ENCODE data around the gene SPHKAP.
"Not testable (repeated sequence)": the region's sequence is repeated elsewhere in the genome, so short reads cannot be mapped to it uniquely, and the experiment has no call there.

SPHKAP gene

DNA sequence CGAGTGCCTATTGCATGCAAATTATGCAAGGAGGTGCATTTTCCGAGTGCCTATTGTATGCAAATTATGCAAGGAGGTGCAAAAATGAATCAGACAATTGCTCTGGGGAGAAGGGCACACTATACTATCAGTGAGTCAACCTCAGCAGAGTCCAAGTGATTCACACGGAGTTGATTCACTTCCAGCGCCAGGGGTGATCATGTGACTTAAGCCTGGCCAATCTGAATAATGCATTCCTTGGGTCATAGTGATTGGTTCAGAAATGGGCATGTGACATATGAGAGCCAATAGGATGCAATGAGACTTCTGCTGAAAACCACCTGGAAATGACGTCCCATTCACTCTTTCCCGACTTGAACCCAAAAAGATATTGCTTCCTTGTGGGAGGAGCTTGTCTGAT lies 157.9 kb downstream of the SPHKAP start:
- no peak for DNase-seq

DNA sequence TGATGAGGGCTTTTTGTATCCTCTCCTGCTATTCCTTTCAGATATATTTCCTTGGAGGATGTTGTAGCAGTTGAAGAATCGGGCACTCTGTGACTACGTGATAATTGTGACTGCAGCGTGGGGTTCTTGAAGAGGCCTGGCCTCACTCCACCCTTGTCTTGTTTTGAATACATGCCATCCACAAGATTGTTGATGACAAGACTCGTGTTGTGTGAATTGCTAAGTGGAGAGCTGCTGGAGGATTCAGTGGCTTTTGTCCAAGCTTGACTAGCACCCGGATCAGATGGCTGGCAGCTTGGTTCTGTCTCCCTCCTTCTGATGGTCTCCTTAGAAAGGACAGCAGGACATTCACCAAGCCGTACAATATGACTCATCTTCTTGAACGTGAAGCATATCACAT lies 163.2 kb downstream of the SPHKAP start:
- DNase-seq: no peak

DNA sequence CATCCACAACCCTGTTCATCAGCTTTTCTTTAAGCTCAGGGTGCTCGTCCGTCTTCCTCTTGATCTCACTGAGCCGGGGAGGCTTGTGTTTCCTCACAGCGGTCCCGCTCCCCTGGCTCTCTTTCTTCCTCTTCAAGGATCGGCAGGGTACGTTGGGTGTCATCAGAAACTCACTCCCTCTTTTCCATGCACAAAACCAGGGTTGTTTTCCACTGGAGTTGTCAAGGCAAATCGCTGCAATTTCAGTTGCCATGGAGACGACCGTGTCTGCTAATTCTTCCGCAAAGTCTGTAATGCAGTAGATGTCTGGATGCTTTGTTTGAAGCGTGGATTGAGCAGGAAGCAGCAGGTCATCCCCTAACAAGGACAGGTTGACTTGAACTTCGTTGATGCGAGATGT lies 163.7 kb downstream of the SPHKAP start:
- DNase-seq: no peak

DNA sequence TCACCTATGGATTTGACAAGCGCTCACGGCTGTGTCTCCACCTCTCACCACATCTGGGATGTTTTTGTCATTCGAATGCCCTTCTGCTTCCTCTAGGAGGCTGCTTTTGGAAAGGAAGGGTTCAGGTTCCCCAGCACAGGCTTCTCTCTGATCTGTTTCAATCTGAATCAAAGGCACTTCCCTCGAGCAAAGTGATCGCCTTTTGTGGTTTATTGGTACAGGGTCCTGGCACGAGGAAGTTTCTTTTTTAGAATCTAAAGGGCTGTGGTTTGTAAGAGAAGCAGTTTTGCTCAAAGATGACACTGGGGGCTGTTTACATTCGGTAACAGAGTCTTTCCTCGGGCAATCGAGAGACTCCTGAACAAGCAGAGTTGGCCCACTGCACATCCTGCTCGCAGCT lies 165.1 kb downstream of the SPHKAP start:
- no peak for DNase-seq

DNA sequence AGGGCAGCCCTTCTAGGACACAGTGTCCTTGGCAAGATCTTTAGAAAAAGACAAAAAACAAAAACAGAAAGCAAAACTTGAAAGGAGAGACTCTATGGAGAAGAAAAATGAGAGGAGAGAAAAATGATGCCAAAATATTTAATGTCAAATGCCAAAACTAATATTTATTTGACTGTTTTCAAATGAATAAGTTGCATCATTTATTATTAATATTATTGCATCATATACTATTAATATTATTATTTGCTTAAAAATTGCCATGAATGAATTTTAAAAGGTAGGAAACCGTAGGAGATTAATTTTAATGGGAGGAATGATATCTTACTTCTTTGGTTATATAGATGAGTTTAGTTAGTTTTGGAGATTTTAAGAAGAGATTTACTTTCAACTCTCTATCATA lies 165.7 kb downstream of the SPHKAP start:
- no peak for DNase-seq

DNA sequence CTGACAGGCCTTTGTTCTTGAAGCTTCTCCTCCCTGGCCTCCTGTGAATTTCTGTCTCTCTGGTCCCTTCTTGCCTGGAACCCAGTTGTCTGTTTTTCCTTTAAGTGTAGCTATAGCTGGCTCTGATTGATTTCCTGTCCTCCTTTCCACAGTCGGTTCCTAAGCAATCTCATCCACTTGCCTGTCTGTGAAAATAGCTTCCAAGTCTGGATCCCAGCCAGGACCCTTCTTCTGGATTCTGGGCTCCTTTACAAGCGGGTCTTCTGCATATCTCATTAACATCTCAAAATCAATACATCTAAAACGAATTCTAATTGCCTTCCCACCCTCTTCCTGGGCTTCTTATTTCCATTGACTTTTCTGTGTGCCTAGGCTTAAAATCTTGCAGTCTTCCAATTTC lies 185.1 kb downstream of the SPHKAP start:
- no peak for DNase-seq

DNA sequence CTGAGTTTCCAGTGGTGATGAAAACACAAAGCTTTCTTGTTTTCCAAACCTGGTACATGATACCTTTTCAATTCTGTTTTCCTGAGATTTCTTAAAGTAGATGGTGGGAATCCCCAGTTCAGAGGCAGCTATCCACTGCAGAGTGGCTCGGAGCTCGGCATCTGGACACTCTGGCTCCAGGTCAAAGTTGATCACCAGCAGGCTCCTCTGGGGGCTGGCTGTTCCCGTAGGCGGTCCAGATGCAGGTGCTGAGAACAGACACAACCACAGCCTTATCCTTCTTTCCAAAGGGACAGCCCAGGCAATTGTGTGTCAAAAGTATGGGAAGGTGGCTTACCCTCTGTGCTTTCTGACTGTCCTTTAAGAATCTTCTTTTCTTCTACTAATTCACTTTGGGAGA lies 190.6 kb downstream of the SPHKAP start:
- no peak for DNase-seq

DNA sequence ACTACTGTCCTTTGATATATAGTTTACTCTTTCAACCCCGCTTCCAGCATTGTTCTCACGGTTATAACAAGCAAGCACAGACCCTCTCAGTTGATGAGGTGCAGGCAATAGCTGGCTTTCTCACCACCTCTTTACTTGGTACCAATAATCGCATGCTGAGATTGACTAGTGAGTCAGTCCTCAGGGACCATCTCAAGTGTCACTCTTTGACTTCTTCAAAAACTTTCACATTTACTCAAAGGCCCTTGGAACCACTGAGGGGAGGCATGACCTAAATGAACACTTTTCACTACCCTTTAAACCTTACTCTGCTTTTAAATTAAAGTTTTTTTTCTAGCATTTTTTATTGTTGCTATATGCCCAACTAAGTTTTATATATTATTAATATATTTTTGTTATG lies 208.2 kb downstream of the SPHKAP start:
- no peak for DNase-seq

DNA sequence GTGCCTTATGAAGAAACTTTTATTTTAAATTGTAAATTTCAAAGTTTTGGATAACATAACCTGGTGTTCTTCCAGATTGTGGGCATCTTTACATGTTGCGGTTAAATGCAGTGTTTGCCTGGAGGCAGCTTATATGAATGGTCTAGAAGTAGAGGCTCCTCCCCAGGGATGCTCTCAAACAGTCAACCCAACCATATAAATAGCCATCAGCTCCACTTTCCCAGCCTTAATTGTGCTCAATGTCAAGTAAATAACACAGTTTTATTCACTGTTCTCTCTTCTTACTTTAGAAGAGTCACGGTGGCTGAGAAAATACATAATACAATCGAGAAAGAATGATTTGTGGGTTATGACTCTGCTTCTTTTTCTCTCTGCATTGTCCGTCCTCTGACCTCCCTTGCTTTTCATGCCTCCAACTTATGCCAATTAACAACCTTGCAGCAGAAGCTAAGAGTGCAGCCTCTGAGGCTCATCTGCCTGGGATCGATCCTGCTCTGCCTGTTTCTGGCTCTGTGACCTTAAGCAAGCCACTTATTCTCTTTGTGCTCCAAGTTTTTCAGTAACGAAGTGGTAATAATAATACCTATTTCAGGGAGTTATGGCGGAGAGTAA lies 209.8 kb downstream of the SPHKAP start:
- DNase-seq: no peak

DNA sequence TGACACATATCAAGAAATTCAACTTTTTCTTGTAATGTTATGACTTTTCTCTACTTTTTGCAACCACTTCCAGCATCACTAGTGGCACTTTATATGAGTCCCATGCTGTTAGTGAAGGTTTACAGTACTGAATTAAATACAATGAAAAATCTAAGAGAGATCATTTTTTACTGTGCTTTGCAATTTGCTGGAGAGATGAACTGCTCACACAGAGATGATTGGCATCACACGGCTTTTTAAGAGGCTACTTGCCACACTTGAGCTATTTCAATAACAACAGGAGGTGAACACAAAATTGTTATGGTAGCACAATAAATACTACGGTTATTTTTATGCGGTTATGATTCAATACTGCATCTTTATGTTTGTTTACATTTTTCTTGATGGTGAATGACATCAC lies 221.2 kb downstream of the SPHKAP start:
- DNase-seq: no peak

DNA sequence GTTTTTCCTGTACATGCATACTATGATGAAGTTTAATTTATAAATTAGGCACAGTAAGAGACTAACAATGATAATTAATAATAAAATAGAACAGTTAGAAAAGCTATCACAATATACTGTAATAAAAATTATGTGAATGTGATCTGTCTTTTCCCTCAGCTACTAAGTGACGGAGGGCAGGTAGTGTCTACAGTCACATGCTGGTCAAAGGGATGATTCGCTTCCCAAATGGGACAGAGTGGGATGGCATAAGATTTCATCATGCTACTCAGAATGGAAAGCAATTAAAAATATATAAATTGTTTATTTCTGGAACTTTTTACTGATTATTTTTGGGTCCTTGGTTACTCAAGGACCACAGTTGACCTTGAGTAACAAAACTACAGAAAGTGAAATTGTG lies 238.5 kb downstream of the SPHKAP start:
- no peak for DNase-seq

DNA sequence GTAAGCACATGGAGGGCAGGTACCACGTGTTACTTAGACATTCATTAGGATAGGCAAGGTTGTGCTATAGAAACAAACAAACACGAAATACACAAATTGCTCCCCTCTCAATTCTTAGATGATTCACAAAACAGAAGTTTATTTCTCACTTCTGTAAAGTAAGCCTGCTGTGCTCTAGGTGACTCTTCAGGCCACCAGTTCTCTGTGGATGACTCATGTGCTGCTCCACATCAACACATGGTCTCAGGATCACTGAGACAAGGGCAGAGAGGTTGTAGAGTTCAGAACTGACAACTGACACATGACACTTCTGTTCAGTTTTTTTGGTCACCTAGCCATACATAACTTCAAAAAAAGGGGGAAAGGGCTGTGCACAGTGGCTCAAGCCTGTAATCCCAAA lies 239.5 kb downstream of the SPHKAP start:
- no peak for DNase-seq

DNA sequence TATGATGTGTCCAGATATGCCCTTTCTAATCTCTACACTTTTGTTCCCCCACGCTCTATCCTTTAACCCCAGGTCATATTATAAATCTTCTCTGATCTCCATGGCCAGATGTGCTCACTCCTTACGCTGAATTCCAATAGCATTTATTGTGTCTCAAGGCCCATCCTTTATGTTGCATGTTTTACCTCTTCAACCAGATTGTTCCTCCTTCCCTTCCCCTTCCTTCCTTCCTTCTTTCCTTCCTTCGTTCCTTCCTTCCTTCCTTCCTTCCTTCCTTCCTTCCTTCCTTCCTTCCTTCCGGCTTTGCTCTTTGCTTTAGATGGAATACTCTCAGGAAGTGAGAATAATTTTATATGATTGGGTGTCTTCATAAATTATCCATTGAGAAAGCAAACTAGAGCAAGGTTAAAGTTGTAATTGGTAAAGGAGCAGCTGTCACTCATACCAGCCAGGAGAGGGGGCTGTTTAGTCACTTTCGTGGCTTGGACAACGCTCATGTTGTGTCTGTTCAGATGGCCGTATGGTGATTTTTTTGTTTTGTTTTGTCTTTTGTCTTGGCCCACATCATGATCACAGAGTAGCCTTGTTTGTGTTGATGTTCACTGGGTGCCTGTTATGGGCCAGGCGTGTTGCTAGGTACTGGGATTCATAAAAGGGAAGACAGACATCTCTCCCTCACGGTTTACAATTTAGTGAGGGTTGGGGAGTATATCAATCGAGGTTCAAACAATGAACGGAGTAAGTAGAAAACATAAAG lies 242.0 kb downstream of the SPHKAP start:
- no peak for DNase-seq

DNA sequence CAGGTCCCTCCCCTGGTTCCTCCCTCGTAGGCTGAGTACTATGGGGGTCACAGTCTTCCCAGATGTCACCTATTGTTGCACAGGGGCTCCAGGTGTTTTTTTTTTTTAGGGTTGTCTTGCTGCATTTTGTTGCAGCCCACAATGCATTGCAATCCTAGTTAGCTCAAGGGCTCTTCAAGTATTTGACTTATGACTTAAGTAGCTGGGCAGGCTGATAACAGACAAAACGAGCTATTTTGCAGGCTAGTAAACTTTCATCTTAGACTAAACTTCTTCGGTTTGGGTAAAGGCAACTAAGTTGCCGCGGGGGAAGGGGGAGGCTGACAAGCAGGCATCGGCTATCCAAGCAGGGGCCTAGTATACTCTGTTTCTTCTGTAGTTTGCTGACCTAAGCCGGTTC lies 245.2 kb downstream of the SPHKAP start:
- not testable (repeated sequence) for DNase-seq

DNA sequence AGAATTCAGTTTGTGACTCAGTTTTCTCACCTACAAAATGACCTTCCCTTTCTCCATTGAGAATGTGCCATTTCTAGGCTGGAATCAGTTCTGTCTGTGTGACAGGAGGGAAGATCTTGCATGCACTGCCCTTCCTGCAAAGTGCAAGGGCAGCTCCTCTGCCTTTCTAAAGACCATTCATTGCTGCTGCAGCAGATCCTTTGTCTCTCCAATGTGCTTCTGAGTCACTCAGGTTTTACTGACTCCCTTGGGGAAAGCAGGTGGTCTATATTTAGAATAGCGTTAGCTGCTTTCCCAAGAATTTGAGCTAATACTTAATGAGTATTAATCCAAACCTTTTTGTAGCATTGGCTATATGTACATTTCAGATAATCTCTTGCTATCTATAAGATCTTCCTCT lies 247.6 kb downstream of the SPHKAP start:
- DNase-seq: no peak

DNA sequence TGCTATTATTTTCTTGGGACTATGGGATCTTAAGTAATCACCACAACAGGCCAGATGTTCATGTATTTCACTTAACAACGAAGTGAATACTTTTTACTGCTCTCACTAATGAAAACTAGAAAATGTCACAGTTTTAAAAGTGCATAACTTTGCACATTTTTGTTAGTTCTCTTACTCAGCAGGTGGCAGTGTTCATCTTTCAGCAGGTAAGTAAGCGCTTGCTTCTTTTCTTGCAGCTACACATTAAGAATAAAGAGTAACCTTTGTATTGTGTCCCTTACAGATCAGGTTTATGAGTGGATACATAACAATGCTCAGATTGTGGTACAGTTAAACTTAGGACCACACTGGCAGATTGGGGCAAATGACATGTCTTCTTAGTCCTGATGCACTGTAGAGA lies 249.1 kb downstream of the SPHKAP start:
- DNase-seq: no peak

DNA sequence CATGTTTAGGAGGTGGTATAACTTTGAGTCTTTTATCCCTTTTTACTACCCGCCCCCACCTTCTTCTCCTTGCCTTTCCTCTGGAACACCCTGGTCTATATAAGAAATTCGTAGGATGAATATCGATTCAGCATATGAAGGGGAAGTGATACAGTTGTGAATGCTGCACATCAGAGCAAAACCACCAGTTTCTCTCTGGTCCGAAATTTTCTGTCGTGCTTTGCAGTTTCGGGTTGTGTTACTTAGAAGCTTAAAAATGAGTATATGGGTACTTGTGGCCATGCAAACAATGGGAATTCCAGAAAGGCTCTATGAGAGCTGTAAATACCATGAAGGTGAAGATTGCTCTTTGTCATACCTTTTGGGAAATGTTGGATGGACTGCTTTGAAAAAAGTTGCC lies 249.5 kb downstream of the SPHKAP start:
- DNase-seq: no peak
